Pulmonary artery endothelial cell (primary cell): ENCODE measurements around the gene TRIM2. TPM values are rescaled to one million over a fixed set of nuclear protein-coding genes. Genes with fewer than 3 reads are reported as not detected.

Experiments
- DNase-seq: peaks from one replicate; pipeline ENCODE4 v3.0.0-alpha.2; 2011; ENCODE audit warnings: low read depth, low spot score
- total RNA-seq: library from RNA; depleted of rRNA; stranded (reverse); fragments of >200 nt; gene quantifications from 2 replicates; pipeline ENCODE4 v1.2.3, GENCODE V29; 2014

TRIM2 gene
- total RNA-seq, 1 donor from 2014 or later: 12.7 TPM

- no peak for DNase-seq
Observed at GRCh38 chr4:153332936-153333335, 128.7 kb downstream of the TRIM2 start.

GRCh38 chr4:153333874-153334273 is 129.6 kb downstream of the TRIM2 start:
- DNase-seq: no peak

- no peak for DNase-seq
Observed at GRCh38 chr4:153335665-153336064, 131.4 kb downstream of the TRIM2 start.

- no peak for DNase-seq
Observed at GRCh38 chr4:153337686-153338085, 133.4 kb downstream of the TRIM2 start.

- DNase-seq: peak; percentile 35
Observed at GRCh38 chr4:153341575-153342090, 137.4 kb downstream of the TRIM2 start.

- no peak for DNase-seq
Observed at GRCh38 chr4:153342751-153343552, 138.7 kb downstream of the TRIM2 start.

- DNase-seq: no peak
Observed at GRCh38 chr4:153344131-153345011, 140.1 kb downstream of the TRIM2 start, which contains the start of gene MND1. TSS of gene MND1 (plus strand) at chr4:153344688. CDS start at chr4:153344738, 50 bp downstream.

GRCh38 chr4:153345012-153345981 is 141.1 kb downstream of the TRIM2 start:
- DNase-seq: no peak

GRCh38 chr4:153346031-153346430 is 141.8 kb downstream of the TRIM2 start:
- no peak for DNase-seq

GRCh38 chr4:153346563-153346962 is 142.3 kb downstream of the TRIM2 start:
- no peak for DNase-seq

GRCh38 chr4:153347117-153347516 is 142.9 kb downstream of the TRIM2 start:
- no peak for DNase-seq

GRCh38 chr4:153348006-153348405 is 143.8 kb downstream of the TRIM2 start:
- DNase-seq: no peak

- DNase-seq: no peak
Observed at GRCh38 chr4:153349206-153349805, 145.1 kb downstream of the TRIM2 start.

- no peak for DNase-seq
Observed at GRCh38 chr4:153362184-153362583, 157.9 kb downstream of the TRIM2 start.

- no peak for DNase-seq
Observed at GRCh38 chr4:153364061-153364460, 159.8 kb downstream of the TRIM2 start.

GRCh38 chr4:153365003-153365402 is 160.8 kb downstream of the TRIM2 start:
- DNase-seq: no peak

GRCh38 chr4:153366486-153366885 is 162.2 kb downstream of the TRIM2 start:
- DNase-seq: no peak

- no peak for DNase-seq
Observed at GRCh38 chr4:153367092-153367491, 162.8 kb downstream of the TRIM2 start.

GRCh38 chr4:153369021-153369420 is 164.8 kb downstream of the TRIM2 start:
- no peak for DNase-seq

- DNase-seq: no peak
Observed at GRCh38 chr4:153371701-153372234, 167.5 kb downstream of the TRIM2 start.
